ENCODE data around the gene PTBP2.

The PTBP2 gene

DNA sequence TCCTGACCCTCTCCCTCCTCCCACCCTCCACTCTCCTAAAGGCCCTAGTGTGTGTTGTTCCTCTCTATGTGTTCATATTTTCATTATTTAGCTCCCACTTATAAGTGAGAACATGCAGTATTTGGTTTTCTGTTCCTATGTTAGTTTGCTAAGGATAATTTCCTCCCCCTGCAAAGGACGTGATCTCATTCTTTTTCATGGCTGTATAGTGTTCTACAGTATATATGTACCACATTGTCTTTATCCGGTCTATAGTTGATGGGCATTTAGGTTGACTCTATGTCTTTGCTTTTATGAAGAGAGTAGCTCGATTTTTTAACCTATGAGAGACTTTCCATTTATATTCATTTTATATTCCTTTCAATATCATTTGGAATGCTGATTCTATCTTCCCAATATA lies 7.9 kb upstream of the PTBP2 start:
- in situ Hi-C loops (cut with HindIII; ENCODE audit: low sequenced_read_pairs) = no loop called here
- H3K4me3 ChIP-seq (ENCODE audit: low read depth, low read length) = no peak overlapping the region
- no peak for DNase-seq (ENCODE audit: low read depth)
- TF ChIP-seq, protein P1, sequence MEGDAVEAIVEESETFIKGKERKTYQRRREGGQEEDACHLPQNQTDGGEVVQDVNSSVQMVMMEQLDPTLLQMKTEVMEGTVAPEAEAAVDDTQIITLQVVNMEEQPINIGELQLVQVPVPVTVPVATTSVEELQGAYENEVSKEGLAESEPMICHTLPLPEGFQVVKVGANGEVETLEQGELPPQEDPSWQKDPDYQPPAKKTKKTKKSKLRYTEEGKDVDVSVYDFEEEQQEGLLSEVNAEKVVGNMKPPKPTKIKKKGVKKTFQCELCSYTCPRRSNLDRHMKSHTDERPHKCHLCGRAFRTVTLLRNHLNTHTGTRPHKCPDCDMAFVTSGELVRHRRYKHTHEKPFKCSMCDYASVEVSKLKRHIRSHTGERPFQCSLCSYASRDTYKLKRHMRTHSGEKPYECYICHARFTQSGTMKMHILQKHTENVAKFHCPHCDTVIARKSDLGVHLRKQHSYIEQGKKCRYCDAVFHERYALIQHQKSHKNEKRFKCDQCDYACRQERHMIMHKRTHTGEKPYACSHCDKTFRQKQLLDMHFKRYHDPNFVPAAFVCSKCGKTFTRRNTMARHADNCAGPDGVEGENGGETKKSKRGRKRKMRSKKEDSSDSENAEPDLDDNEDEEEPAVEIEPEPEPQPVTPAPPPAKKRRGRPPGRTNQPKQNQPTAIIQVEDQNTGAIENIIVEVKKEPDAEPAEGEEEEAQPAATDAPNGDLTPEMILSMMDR (IDR thresholded peaks at IDR 0.05; ENCODE audit: low read depth, low read length, missing control alignments) = no peak

DNA sequence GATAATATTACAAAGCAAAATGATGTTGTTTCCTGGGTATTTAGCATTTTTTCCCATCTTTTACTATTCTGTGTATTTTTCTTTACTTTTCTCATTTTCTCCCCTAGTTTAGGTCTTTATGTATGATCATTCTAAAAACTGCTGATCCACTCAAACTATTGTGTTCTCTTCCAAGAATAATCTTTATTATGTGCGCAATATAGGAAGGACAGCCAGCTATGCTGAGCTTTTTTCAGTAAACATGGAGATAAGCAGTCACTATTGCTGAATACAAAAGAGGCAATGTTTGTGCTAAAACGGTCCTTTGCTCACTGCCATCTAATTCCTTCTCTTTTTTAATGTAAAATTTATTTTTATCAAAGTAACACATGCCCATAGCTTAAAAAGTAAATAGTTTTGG lies 6.7 kb upstream of the PTBP2 start:
- H3K4me3 ChIP-seq (ENCODE audit: low read depth, low read length) = no peak overlapping the region
- DNase-seq (ENCODE audit: low read depth) = no peak
- TF ChIP-seq, protein P1 (IDR thresholded peaks at IDR 0.05; ENCODE audit: low read depth, low read length, missing control alignments) = no peak
- in situ Hi-C loops (cut with HindIII; ENCODE audit: low sequenced_read_pairs) = no loop called here

DNA sequence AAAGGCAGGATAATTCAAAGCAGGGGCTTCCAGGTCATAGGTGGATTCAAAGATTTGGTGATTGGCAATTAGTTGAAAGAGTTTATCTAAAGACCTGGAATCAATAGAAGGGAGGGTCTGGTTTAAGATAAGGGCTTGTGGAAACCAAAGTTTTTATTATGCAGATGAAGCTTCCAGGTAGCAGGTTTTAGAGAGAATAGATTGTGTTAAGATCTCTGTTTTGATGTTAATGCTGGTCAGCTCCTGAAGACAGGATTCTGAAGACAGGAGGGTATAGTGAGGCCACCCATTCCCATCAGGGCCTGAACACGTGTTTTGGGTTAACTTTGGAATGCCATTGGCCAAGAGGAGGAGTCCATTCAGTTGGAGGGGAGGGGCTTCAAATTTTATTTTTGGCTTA lies 6.1 kb upstream of the PTBP2 start:
- TF ChIP-seq, protein P1 (IDR thresholded peaks at IDR 0.05; ENCODE audit: low read depth, low read length, missing control alignments) = no peak
- H3K4me3 ChIP-seq (ENCODE audit: low read depth, low read length) = no peak overlapping the region
- no peak for DNase-seq (ENCODE audit: low read depth)
- in situ Hi-C loops (cut with HindIII; ENCODE audit: low sequenced_read_pairs) = no loop called here

DNA sequence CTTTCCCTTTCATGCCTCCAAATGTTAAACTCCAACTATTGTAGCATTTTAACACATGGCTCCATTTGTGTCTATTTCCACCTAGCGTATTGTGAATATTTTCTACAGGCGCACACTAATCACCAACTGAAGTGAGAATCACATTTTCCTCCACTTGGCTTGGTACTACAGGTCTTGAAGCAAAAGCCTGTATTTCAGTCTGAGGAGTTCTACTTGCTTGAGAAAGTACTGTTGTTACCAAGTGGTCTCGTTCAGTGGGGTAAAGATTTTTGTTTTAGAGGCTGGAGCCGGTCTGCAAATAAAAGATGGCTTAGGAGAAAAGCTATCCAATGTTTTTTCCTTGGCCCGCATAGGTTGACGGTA lies 550 bp upstream of the PTBP2 start:
- peak overlapping the region; percentile 94 for H3K4me3 ChIP-seq (ENCODE audit: low read depth, low read length)
- in situ Hi-C loops (cut with HindIII; ENCODE audit: low sequenced_read_pairs) = no loop called here
- peak; percentile 16 for DNase-seq (ENCODE audit: low read depth)
- TF ChIP-seq, protein P1 (IDR thresholded peaks at IDR 0.05; ENCODE audit: low read depth, low read length, missing control alignments) = no peak

DNA sequence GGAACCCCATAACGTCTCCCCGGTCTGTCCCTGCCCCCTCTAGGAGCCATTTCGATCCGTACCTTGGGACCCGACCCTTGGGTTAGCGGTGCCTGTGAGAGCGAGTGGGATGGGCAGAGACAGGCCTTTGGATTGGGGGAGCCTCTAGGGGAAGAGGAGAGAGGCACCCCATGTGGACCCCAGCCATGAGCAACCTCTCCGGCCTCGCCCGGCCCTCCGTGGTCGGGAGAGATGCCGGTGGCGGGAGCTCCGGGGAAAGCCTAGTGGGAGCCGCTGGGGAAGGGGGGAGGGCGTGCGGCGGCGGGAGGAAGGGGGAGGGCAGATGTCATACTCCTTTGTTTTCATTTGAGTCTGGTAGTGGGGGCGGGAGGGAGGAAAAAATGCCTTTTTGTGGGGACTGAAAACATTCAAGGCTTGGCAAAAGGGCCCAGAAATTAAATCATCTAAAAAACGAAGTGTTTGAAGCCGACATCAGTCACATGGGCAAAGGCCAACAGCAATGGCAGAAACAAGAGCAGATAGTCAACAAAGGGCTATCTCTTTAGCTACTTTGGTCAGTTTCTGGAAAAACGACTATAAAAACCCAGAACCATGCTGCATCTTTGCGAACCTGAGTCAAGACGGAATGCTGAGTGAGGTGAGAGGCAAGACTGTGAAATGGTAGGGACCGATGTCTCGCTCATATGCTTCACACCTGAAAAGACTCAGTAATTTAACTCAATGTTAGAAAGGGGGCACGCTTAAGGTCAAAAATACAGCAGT lies 758 bp downstream of the PTBP2 start:
- DNase-seq (ENCODE audit: low read depth) = peak; percentile 60
- in situ Hi-C loops (cut with HindIII; ENCODE audit: low sequenced_read_pairs) = no loop called here
- TF ChIP-seq, protein P1 (IDR thresholded peaks at IDR 0.05; ENCODE audit: low read depth, low read length, missing control alignments) = no peak

DNA sequence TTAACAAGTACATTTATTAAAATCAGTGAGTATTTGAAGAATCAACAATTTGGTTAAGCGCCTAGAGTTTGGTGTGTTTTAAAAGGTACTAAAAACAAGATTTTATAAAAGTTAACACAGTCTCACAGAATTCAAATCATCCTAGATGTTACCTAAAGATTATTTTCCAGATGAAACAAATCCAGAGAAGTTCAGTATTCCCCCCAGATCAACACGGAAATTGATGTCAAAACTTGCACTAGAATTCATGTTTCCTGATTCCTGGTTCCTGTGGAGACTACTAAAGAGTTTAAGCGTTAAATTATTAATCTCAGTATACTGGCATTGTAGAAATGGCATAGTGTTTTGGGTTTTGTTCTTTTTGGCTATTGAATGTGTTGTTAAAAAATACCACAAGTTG lies 1.4 kb downstream of the PTBP2 start:
- no peak for DNase-seq (ENCODE audit: low read depth)
- in situ Hi-C loops (cut with HindIII; ENCODE audit: low sequenced_read_pairs) = no loop called here
- peak overlapping the region; percentile 94 for H3K4me3 ChIP-seq (ENCODE audit: low read depth, low read length)
- TF ChIP-seq, protein P1 (IDR thresholded peaks at IDR 0.05; ENCODE audit: low read depth, low read length, missing control alignments) = no peak

More for the DNA sequence above, 758 bp downstream of the PTBP2 start:
- H3K4me3 ChIP-seq (ENCODE audit: low read depth, low read length) = peak overlapping the region; percentile 94
